Measurements from ENCODE around the gene RCAN1.

DNA sequence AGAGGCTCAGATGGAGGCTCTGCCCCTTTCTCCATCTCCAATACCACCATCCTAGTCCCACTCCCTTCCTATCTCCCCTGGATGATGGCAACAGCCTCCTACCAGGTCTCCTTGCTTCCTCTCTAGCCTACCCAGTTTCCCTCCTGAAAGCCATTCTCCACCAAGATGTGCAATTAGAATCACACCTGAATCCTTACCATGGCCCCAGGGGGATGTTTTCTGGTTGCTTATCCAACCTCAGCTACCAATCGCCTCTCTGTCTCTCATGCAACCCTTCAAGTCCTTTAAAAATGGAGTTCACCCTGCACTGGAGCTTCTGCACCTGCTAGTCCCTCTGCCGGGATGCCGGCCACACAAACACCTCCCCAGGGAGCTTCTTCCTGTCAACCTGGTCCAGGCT lies 2.9 kb downstream of the RCAN1 start:
- TF ChIP-seq, protein P1, sequence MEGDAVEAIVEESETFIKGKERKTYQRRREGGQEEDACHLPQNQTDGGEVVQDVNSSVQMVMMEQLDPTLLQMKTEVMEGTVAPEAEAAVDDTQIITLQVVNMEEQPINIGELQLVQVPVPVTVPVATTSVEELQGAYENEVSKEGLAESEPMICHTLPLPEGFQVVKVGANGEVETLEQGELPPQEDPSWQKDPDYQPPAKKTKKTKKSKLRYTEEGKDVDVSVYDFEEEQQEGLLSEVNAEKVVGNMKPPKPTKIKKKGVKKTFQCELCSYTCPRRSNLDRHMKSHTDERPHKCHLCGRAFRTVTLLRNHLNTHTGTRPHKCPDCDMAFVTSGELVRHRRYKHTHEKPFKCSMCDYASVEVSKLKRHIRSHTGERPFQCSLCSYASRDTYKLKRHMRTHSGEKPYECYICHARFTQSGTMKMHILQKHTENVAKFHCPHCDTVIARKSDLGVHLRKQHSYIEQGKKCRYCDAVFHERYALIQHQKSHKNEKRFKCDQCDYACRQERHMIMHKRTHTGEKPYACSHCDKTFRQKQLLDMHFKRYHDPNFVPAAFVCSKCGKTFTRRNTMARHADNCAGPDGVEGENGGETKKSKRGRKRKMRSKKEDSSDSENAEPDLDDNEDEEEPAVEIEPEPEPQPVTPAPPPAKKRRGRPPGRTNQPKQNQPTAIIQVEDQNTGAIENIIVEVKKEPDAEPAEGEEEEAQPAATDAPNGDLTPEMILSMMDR (optimal IDR thresholded peaks at IDR 0.05 in 1 of 3, IDR thresholded peaks at IDR 0.05 in 1 of 3, conservative IDR thresholded peaks at IDR 0.05 in 1 of 3; ENCODE audit: extremely low read depth in 1 of 3, insufficient read depth in 2 of 3, low read length in 3 of 3), result no peak
- TF ChIP-seq EZH2 (IDR thresholded peaks at IDR 0.05; ENCODE audit: low read length), result no peak
